PC-3 (cell line): ENCODE results near the gene SLC5A5. TPM values are rescaled to one million over a fixed set of nuclear protein-coding genes. Genes with fewer than 3 reads are reported as not detected.
A peak's percentile ranks its signal among the peaks of the same experiment; 100 is the strongest.

ENCODE experiments used
- ATAC-seq: fragments of 200-7000 bp; cut with Tn5 transposase; 2 replicates; pipeline ENCODE4 v1.9.1; 2020; ENCODE audit warnings: mild to moderate bottlenecking, moderate library complexity
- BruUV-seq: library from RNA; stranded (reverse); fragments of 400-500 nt; replicated peaks from 2 replicates; lab custom pipeline; 2021; lab: Mats Ljungman, UMichigan
- CTCF ChIA-PET: fragments of 300-600 bp; sonication (Branson Sonifier 250); formaldehyde crosslinking; loops from one replicate; lab custom pipeline; 2022; ENCODE audit warnings: antibody characterized with exemption; lab: Charles Lee
- POLR2A ChIA-PET: fragments of 300-600 bp; sonication (Branson Sonifier 250); formaldehyde crosslinking; loops from one replicate; lab custom pipeline; 2022; ENCODE audit warnings: antibody characterized with exemption; ENCODE audit not compliant: unreplicated experiment; lab: Charles Lee
- DNase-seq: peaks from one replicate; pipeline ENCODE4 v3.0.0-alpha.2; 2015
- H2AFZ ChIP-seq: fragments of 300-600 bp; sonication (generic); 2 replicates; pipeline ENCODE4 v1.6.0; 2016; ENCODE audit warnings: antibody characterized with exemption, low read length
- H3F3A ChIP-seq: fragments of 300-600 bp; sonication (generic); one replicate; pipeline ENCODE4 v1.6.0; 2017; ENCODE audit warnings: antibody characterized with exemption, low read length, control low read depth, mild to moderate bottlenecking; ENCODE audit not compliant: unreplicated experiment
- H3K27ac ChIP-seq: fragments of 300-600 bp; sonication (generic); 2 replicates; pipeline ENCODE4 v1.5.1; 2016; ENCODE audit warnings: mild to moderate bottlenecking, low read length
- H3K27me3 ChIP-seq: fragments of 300-600 bp; sonication (generic); 2 replicates; pipeline ENCODE4 v1.6.1; 2016; ENCODE audit warnings: low read length, mixed read lengths
- H3K36me3 ChIP-seq: fragments of 300-600 bp; sonication (generic); 2 replicates; pipeline ENCODE4 v1.6.1; 2016; ENCODE audit warnings: low read depth, mixed run types, low read length, mixed read lengths
- H3K4me1 ChIP-seq: fragments of 300-600 bp; sonication (generic); 2 replicates; pipeline ENCODE4 v1.5.1; 2016; ENCODE audit warnings: low read length; ENCODE audit not compliant: insufficient read depth
- H3K4me2 ChIP-seq: fragments of 300-600 bp; sonication (generic); 2 replicates; pipeline ENCODE4 v1.6.0; 2016; ENCODE audit warnings: low read length
- H3K4me3 ChIP-seq: fragments of 300-600 bp; sonication (generic); 2 replicates; pipeline ENCODE4 v1.5.1; 2016; ENCODE audit warnings: mild to moderate bottlenecking, low read length, mixed read lengths
- H3K79me2 ChIP-seq: fragments of 300-600 bp; sonication (generic); 2 replicates; pipeline ENCODE4 v1.6.1; 2017; ENCODE audit warnings: low read length, mixed read lengths
- H3K9ac ChIP-seq: fragments of 300-600 bp; sonication (generic); 2 replicates; pipeline ENCODE4 v1.6.0; 2016; ENCODE audit warnings: mild to moderate bottlenecking, low read length
- H3K9me2 ChIP-seq: fragments of 300-600 bp; sonication (generic); replicated peaks from 2 replicates; pipeline ENCODE4 v1.6.1; 2016; ENCODE audit warnings: mixed run types, low read length, mixed read lengths
- H3K9me3 ChIP-seq: fragments of 300-600 bp; sonication (generic); 2 replicates; pipeline ENCODE4 v1.6.1; 2016; ENCODE audit warnings: low read length, mixed read lengths
- H4K20me1 ChIP-seq: fragments of 300-600 bp; sonication (generic); 2 replicates; pipeline ENCODE4 v1.6.1; 2016; ENCODE audit warnings: low read length, mixed read lengths
- CTCF ChIP-seq: fragments of 300-600 bp; sonication (generic); conservative IDR thresholded peaks from 2 replicates; pipeline ENCODE4 v1.5.1; 2017; ENCODE audit warnings: antibody characterized with exemption, low read depth, mild to moderate bottlenecking, low read length
- EZH2 ChIP-seq: fragments of 300-600 bp; sonication (generic); IDR thresholded peaks from one replicate; pipeline ENCODE4 v1.6.1; 2017; ENCODE audit warnings: antibody characterized with exemption, mild to moderate bottlenecking, low read length; ENCODE audit not compliant: unreplicated experiment
- EZH2phosphoT487 ChIP-seq: fragments of 300-600 bp; sonication (generic); IDR thresholded peaks from 2 replicates; pipeline ENCODE4 v1.6.1; 2018; ENCODE audit warnings: mild to moderate bottlenecking, antibody characterized with exemption, low read length, borderline replicate concordance
- intact Hi-C: fragments of 100-400 bp; cut with micrococcal nuclease; formaldehyde crosslinking; loops from 2 replicates; pipeline ENCODE4 v1.9.0; 2023
- total RNA-seq: library from RNA; depleted of rRNA; stranded (reverse); fragments of >200 nt; gene quantifications from 2 replicates; pipeline ENCODE4 v1.2.3, GENCODE V29; 2014

SLC5A5 gene
- total RNA-seq, 1 experiment from 2014 or later: not detected

GRCh38 chr19:17872251-17873001, 681 bp downstream of the SLC5A5 start:
- no peak for ATAC-seq
- Histone ChIP-seq H3F3A (no peaks in the 10 kb centered on the region), H3K4me1 (peaks cover 5% of the 10 kb centered on the region; the same call in 1 of the 2 replicates), H3K27me3 (0 out of 2 replicates have a peak, but pooled peaks cover 12% of the 10 kb centered on the region), H3K4me3 (no peak overlapping the region), H3K9me2 (no peaks in the 10 kb centered on the region), H3K36me3 (no peaks in the 10 kb centered on the region), H2AFZ (no peak overlapping the region), H3K79me2 (no peaks in the 10 kb centered on the region), H4K20me1 (no peaks in the 10 kb centered on the region), H3K4me2 (no peak overlapping the region), H3K9me3 (no peaks in the 10 kb centered on the region), H3K9ac (no peak overlapping the region), H3K27ac (no peak overlapping the region)
- ChIA-PET POLR2A (interaction anchor here (0.5 kb wide), 1 partner anchor 76 kb away, joined by 6 read pairs; no protein-coding TSS in a partner anchor), CTCF (interaction anchor here (0.6 to 3.1 kb wide), 2 partner anchors 61 to 65 kb away, joined by 3 to 105 read pairs; partner anchors contain the start of gene CCDC124)
- DNase-seq: no peak
- TF ChIP-seq EZH2phosphoT487 (no peak), CTCF (no peak), EZH2 (no peak)
- intact Hi-C loops: loop anchor here (5.0 kb wide), 1 partner anchor 125 kb away; no protein-coding TSS in a partner anchor
- BruUV-seq: no TSS peak

- ATAC-seq (peak; percentile 56), DNase-seq (peak; percentile 60)
- H3K9me2 ChIP-seq: no peaks in the 10 kb centered on the region
- H3F3A ChIP-seq: no peaks in the 10 kb centered on the region
- intact Hi-C loops: loop anchor here (5.0 kb wide), 1 partner anchor 123 kb away; no protein-coding TSS in a partner anchor
- no peaks in the 10 kb centered on the region for H4K20me1 ChIP-seq
- no TSS peak for BruUV-seq
- H3K4me3 ChIP-seq: peak overlapping the region; percentile 65
- ChIA-PET CTCF (no interaction called here), POLR2A (no interaction called here)
- peak overlapping the region; percentile 92 for H2AFZ ChIP-seq
- H3K36me3 ChIP-seq: no peaks in the 10 kb centered on the region
- no peaks in the 10 kb centered on the region for H3K9me3 ChIP-seq
- no peaks in the 10 kb centered on the region for H3K79me2 ChIP-seq
- H3K9ac ChIP-seq: no peak overlapping the region
- no peak overlapping the region for H3K27ac ChIP-seq
- peak overlapping the region; percentile 85 for H3K4me2 ChIP-seq
- TF ChIP-seq EZH2phosphoT487 (no peak), CTCF (no peak), EZH2 (no peak)
- H3K27me3 ChIP-seq: 0 out of 2 replicates have a peak, but pooled peaks cover 12% of the 10 kb centered on the region
- peaks cover 5% of the 10 kb centered on the region; the same call in 1 of the 2 replicates for H3K4me1 ChIP-seq
These were observed 2.3 kb downstream of the SLC5A5 start for GRCh38 chr19:17873786-17874757.
